Suprapubic skin (tissue), 4 donors: ENCODE data around the gene CYP26C1. TPM values are rescaled to one million over a fixed set of nuclear protein-coding genes. Genes with fewer than 3 reads are reported as not detected.

Experiments
- DNase-seq, 2 donors: peaks; one replicate each; pipeline ENCODE4 v3.0.0-alpha.2; 2019; ENCODE audit warnings: low spot score in 2 of 2
- H3K27ac ChIP-seq: fragments of 200-600 bp; sonication (generic); one replicate; pipeline ENCODE4 v1.5.1; 2019
- H3K27me3 ChIP-seq: fragments of 200-600 bp; sonication (generic); one replicate; pipeline ENCODE4 v1.5.1; 2019
- H3K36me3 ChIP-seq: fragments of 200-600 bp; sonication (generic); one replicate; pipeline ENCODE4 v1.5.1; 2019
- H3K4me1 ChIP-seq: fragments of 200-600 bp; sonication (generic); one replicate; pipeline ENCODE4 v1.5.1; 2019
- H3K4me3 ChIP-seq: fragments of 200-600 bp; sonication (generic); one replicate; pipeline ENCODE4 v1.5.1; 2019; ENCODE audit warnings: mild to moderate bottlenecking
- H3K9me3 ChIP-seq: fragments of 200-600 bp; sonication (generic); one replicate; pipeline ENCODE4 v1.5.1; 2019
- EP300 ChIP-seq: sonication (generic); formaldehyde crosslinking; IDR thresholded peaks from one replicate; pipeline ENCODE4 v1.6.1; 2017; ENCODE audit warnings: antibody characterized with exemption
- POLR2A ChIP-seq, 2 donors: fragments of 450-650 bp; IDR thresholded peaks; one replicate each; pipeline ENCODE4 v1.6.1; 2017; ENCODE audit warnings: antibody characterized with exemption in 2 of 2, mild to moderate bottlenecking in 2 of 2, moderate library complexity in 2 of 2
- POLR2AphosphoS5 ChIP-seq, 3 donors: sonication (generic); formaldehyde crosslinking; IDR thresholded peaks; one replicate each; pipeline ENCODE4 v1.6.1; 2017; ENCODE audit warnings: antibody characterized with exemption in 3 of 3
- WGBS: methylation state at CpG from one replicate; pipeline ENCODE4 v1.1.5; 2018; 5-methylcytosine and 5-hydroxymethylcytosine counted together
- total RNA-seq, 4 donors: library from RNA; depleted of rRNA; stranded (reverse); fragments of >200 nt; gene quantifications; one replicate each; pipeline ENCODE4 v1.1.0, GENCODE V29; 2016
- TF ChIP-seq, protein P1 (sequence below), 2 donors: fragments of 200-600 bp in 1 of 2; fragments of 450-650 bp in 1 of 2; sonication (generic) in 1 of 2; IDR thresholded peaks; one replicate each; pipeline ENCODE4 v1.5.1; 2016 to 2019; ENCODE audit warnings: antibody characterized with exemption in 2 of 2, mild to moderate bottlenecking in 1 of 2, moderate library complexity in 1 of 2

CYP26C1 gene
- total RNA-seq, 4 donors from 2014 or later = 0.21 TPM; not detected in 3

GRCh38 chr10:93061594-93062513 is 1.3 kb downstream of the CYP26C1 start:
- H3K4me3 ChIP-seq = peak overlapping the region; percentile 36
- no peak overlapping the region for H3K27ac ChIP-seq
- DNase-seq = no peak
- TF ChIP-seq POLR2A (IDR thresholded peaks at IDR 0.05) (no peak), POLR2AphosphoS5 (IDR thresholded peaks at IDR 0.05) (no peak), EP300 (no peak)
- TF ChIP-seq, protein P1, sequence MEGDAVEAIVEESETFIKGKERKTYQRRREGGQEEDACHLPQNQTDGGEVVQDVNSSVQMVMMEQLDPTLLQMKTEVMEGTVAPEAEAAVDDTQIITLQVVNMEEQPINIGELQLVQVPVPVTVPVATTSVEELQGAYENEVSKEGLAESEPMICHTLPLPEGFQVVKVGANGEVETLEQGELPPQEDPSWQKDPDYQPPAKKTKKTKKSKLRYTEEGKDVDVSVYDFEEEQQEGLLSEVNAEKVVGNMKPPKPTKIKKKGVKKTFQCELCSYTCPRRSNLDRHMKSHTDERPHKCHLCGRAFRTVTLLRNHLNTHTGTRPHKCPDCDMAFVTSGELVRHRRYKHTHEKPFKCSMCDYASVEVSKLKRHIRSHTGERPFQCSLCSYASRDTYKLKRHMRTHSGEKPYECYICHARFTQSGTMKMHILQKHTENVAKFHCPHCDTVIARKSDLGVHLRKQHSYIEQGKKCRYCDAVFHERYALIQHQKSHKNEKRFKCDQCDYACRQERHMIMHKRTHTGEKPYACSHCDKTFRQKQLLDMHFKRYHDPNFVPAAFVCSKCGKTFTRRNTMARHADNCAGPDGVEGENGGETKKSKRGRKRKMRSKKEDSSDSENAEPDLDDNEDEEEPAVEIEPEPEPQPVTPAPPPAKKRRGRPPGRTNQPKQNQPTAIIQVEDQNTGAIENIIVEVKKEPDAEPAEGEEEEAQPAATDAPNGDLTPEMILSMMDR (IDR thresholded peaks at IDR 0.05) = no peak
- H3K27me3 ChIP-seq = peaks cover 75% of the 10 kb centered on the region
- H3K36me3 ChIP-seq = no peaks in the 10 kb centered on the region
- WGBS = 12% methylated on average over 36 of the region's 57 CpGs
- H3K4me1 ChIP-seq = peaks cover 35% of the 10 kb centered on the region
- no peaks in the 10 kb centered on the region for H3K9me3 ChIP-seq

GRCh38 chr10:93062514-93063143 is 2.0 kb downstream of the CYP26C1 start:
- no peak for TF ChIP-seq POLR2AphosphoS5 (IDR thresholded peaks at IDR 0.05)
- TF ChIP-seq, protein P1 (IDR thresholded peaks at IDR 0.05) = peak in 1 of 2 donors; percentile 64
- no peak for TF ChIP-seq POLR2A (IDR thresholded peaks at IDR 0.05)
- Histone ChIP-seq H3K27me3 (peaks cover 83% of the 10 kb centered on the region), H3K36me3 (no peaks in the 10 kb centered on the region), H3K4me3 (peak overlapping the region; percentile 36), H3K27ac (no peak overlapping the region), H3K9me3 (no peaks in the 10 kb centered on the region), H3K4me1 (peaks cover 35% of the 10 kb centered on the region)
- DNase-seq = no peak
- 1% methylated on average over 20 of the region's 68 CpGs for WGBS

DNA sequence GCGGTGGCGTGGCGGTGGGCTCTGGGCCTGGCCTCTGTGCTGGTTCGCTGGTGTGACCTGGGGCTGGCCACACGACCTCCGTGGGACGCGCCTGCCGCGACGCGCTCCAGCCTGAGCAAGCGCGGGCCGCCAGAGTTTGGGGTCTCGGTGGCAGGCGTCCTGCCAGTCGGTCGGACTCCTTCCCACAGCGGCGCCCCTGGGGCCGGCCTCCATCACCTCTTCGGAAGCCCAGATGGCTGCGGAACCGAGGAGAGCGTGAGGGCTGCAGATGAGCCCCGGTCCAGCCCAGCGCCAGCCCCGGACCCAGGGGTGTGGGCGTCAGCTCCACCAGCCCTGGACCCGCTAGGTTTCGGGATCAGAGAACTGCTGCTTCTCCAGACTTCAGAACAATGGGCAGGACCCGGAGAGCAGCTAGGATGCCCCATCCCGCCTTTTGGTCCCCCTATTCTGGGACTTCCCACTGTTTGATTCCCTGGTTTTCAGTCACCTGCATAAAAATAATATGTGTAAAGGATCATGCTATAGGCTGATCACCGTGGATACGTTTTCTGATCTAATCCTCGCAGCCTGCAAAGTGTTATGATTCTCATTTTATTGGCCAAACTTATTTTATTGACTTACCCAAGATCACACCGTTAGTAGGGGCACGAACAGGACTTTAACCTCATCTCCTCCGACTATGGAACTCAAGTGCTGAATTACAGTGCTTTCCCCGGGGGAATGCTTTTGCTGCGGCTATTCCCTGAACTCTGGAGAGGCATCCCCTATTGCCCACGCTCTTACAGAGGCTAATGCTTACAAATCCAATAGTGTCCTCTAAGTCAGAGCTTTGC is 2.8 kb downstream of the CYP26C1 start:
- TF ChIP-seq POLR2AphosphoS5 (IDR thresholded peaks at IDR 0.05) (no peak), EP300 (no peak), POLR2A (IDR thresholded peaks at IDR 0.05) (no peak)
- TF ChIP-seq, protein P1 (IDR thresholded peaks at IDR 0.05) = no peak
- Histone ChIP-seq H3K4me3 (peak overlapping the region; percentile 36), H3K27me3 (peaks cover 90% of the 10 kb centered on the region), H3K36me3 (no peaks in the 10 kb centered on the region), H3K27ac (no peak overlapping the region), H3K4me1 (peaks cover 38% of the 10 kb centered on the region), H3K9me3 (no peaks in the 10 kb centered on the region)
- WGBS = 18% methylated on average over 14 of the region's 43 CpGs
- no peak for DNase-seq

- H3K27me3 ChIP-seq = peaks cover 98% of the 10 kb centered on the region
- no peak overlapping the region for H3K27ac ChIP-seq
- WGBS = 71% methylated on average over 7 of the region's 9 CpGs
- no peaks in the 10 kb centered on the region for H3K9me3 ChIP-seq
- DNase-seq = no peak
- peaks cover 43% of the 10 kb centered on the region for H3K4me1 ChIP-seq
- H3K36me3 ChIP-seq = no peaks in the 10 kb centered on the region
- TF ChIP-seq, protein P1 (IDR thresholded peaks at IDR 0.05) = no peak
- no peak for TF ChIP-seq POLR2AphosphoS5 (IDR thresholded peaks at IDR 0.05)
- TF ChIP-seq POLR2A (IDR thresholded peaks at IDR 0.05) = no peak
- H3K4me3 ChIP-seq = no peak overlapping the region
Observed at GRCh38 chr10:93063977-93064660, 3.5 kb downstream of the CYP26C1 start.
